GM18505 (cell line): ENCODE results near the gene CGRRF1.

Source experiments
- ATAC-seq: cut with Tn5 transposase; IDR thresholded peaks from one replicate; pipeline ENCODE4 v1.9.1; 2021; ENCODE audit not compliant: unreplicated experiment
- POLR2A ChIP-seq: IDR thresholded peaks from 4 replicates; pipeline ENCODE4 v1.6.1; 2011; ENCODE audit warnings: borderline replicate concordance; ENCODE audit not compliant: insufficient read depth, insufficient read length; ENCODE audit errors: extremely low read depth

CGRRF1 gene, protein sequence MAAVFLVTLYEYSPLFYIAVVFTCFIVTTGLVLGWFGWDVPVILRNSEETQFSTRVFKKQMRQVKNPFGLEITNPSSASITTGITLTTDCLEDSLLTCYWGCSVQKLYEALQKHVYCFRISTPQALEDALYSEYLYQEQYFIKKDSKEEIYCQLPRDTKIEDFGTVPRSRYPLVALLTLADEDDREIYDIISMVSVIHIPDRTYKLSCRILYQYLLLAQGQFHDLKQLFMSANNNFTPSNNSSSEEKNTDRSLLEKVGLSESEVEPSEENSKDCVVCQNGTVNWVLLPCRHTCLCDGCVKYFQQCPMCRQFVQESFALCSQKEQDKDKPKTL

DNA sequence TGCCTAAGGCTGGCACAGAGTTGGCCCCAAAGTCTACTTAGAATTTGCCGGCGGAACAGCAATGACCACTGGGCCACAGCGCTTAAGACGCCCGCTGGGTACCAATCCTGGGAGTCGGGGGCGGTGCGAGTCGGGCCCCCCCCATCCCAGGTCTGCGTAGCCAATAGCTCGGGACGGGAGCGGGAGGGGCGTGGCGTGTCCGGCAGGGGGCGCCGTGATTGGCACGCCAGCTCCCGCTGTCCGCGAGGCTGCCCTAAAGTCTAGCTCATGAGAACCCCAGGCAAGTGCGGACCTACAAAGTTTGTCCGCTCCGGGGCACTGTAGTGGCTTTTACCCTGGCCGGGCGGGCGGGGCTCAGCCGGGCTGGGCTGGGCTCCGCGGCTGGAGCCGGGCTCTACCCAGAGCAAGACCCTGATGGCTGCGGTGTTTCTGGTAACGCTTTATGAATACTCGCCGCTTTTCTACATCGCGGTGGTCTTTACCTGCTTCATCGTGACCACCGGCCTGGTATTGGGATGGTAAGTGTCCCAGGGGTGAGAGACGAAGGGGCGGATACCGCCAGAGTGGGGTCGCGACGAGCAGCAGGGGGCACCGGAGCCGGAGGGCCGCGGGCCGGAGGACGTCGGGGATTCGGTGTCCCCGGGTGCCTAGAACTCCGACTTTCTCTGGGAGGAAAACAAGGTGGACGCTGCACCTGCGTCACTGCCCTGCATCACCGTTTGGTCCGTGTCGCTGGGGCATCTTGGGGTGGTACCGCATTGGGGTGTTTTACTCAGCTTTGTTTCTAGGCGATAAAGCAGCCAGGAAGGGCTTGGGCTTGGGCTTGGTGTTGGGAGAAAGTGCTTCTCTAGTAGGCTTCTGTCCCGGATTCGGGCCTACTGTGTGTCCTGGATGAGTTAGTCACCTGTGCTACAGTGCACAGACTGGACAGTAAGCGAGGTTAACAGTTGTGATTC lies at the start of gene CGRRF1:
Gene CGRRF1, plus strand, starts transcription at position 361 of the 956 bp plus-strand sequence. Its CDS starts 54 bp downstream, at position 415.
- ATAC-seq: peak; percentile 92
- TF ChIP-seq POLR2A: peak; percentile 88

DNA sequence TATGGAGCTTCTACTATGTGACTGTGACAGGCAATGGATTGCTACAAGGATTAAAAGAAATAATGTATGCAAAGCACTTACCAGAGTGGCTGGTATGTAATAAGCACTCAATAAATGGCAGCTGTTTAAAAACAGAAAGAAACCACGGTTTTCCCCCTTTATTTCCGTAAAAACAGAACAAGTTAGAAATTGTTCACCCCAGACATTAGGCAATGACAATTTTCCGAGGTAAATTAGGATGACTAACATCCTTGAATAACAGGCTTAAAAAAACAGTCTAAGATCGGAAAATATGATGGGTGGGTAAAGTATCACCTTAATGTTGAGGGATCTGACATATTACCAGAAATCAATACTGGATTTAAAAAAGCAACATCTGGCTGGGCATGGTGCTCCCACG lies 47.7 kb upstream of the CGRRF1 start:
- TF ChIP-seq POLR2A: no peak
- ATAC-seq: no peak

DNA sequence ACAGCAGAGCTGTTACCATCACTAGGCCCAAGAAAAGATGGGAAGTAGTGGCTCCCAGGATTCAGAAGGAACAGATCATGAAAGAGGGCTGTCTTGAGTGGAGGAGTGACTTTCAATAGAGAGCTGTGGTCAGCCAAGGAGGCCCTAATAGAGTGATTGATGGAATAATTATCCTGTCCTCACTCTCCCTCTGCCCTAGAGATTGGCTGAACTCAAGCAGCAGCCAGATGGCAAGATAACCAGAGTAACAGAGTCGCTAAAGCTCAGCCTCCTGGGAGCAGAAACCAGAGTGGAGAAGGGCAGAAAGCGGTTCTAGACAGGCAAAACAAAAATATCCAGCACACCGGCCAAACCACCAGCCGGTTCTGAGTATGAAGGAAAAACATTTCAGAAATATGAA lies 44.1 kb upstream of the CGRRF1 start:
- no peak for TF ChIP-seq POLR2A
- ATAC-seq: no peak

DNA sequence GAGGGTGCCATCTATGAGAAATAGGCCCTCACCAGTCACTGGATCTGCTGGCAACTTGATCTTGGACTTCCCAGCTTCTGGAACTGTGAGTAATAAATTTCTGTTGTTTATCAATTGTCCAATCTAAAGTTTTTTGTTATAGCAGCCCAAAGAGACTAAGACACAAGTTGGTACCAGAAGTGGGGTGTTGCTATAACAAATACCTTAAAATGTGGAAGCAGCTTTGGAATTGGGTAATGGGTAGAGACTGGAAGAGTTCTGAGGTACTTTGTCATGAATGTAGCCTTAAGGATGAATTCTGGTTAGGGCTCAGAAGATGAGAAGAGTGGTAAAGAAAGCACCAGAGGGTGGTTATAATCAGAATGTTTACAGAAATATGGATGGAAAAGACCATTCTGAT lies 42.4 kb upstream of the CGRRF1 start:
- ATAC-seq: no peak
- TF ChIP-seq POLR2A: no peak

DNA sequence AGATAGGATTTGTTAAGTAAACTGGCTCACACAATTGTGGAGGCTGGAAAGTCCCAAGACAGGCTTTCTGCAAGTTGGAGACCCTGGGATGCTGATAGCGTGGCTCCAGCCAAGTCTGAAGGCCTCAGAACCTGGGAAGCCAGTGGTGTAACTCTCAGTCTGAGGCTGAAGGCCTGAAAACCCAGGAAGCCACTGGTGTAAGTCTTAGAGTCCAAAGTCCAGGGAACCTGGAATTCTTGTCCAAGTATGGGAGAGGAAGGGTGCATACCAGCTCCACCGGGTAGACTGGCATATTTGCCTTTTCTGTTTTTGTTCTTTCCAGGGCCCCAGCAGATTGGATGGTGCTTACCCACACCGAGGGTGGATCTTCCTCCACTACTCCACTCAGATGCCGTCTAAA lies 39.0 kb upstream of the CGRRF1 start:
- TF ChIP-seq POLR2A: no peak
- ATAC-seq: no peak

DNA sequence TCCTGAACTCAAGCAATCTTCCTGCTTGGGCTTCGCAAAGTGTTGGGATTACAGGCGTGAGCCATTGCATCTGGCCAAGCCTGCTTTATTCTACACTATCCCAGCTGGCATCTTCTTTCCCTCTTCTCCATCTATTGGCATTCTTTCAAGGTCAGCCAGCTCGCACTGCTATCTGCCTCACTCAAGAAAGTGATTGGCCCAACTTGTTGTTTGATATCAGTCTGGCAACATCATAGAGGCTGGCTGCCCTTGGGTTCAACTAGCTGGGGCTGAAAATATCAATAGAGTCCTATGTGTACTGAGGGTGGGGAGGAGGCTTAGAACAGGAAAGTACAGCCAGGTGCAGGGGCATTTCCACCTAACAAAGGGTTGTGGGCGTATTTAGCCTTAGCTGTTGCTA lies 38.1 kb upstream of the CGRRF1 start:
- no peak for ATAC-seq
- no peak for TF ChIP-seq POLR2A

DNA sequence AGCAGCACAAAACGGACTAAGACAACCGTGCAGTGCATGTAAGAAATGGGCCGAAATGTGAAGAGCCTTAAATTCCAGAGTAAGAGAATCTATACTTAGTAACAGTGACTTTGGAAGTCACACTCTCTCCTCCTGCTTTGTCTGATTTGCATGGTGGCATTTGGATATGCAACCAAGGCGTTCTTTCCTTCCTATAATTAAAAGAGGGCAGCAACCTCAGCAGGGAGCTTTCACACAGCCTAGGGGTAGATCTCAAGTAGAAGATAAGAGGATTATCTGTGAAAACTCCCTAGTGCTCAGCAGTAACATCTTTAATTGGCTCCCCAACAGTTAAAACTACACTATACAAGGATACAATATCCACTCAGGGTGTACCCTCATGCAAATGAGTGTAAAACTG lies 37.4 kb upstream of the CGRRF1 start:
- no peak for ATAC-seq
- TF ChIP-seq POLR2A: no peak

DNA sequence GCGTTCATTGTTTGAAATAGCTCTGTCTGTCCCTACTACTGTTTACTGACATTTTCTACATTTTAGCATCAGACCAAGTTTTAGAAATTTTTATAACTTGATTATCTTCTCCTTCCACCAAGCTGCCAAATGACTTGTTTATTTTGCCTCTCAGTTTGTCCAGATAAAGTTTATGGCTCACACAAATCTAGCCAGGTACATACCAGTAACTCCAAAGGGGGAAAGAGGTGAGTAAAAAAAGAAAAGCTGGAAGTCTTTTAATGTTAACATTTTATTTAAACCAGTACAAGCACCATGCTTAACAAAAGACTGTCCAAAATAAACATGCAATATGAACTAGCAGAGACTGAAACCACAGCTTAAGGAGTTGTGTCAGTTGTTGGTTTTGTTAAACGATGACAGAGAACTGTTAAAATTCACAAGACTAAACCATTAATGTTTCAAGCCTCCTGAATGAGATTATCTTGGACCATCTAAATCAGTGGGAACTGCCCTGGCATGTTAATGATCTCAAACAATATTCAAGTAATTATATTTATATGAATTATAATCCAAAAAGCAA lies 35.4 kb upstream of the CGRRF1 start:
- ATAC-seq: no peak
- TF ChIP-seq POLR2A: no peak

DNA sequence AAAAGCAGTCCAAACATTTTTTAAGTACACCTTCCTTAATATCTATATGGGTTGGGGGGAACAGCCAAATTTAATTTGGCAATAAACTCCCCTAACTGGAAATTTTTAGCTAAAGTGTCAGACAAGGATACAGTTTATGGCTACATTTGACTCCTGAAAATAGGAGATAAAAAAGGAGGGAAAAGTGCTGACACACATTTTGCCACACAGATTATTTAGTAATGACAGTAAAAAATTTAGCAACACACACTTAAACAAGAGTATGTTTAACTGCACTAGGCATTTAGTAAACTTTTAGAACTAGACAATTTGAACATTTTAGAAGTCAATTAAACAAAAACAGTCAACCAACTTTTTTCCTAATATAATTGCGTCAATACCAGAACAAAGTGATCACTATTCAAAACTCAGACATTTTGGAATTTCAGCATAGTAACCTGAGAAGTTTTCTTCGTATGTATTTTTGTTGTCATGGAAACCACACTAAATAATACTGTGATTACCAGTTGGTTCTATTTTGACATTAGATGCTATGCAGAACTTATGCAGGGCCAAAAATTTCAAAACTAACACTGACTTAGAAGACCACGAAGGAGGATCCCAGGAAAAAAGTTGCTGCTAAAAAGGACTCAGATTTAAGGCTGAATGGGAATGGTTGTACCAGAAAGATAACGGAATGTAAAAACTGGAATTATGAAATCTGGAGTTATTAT lies 34.4 kb upstream of the CGRRF1 start:
- no peak for TF ChIP-seq POLR2A
- ATAC-seq: no peak

DNA sequence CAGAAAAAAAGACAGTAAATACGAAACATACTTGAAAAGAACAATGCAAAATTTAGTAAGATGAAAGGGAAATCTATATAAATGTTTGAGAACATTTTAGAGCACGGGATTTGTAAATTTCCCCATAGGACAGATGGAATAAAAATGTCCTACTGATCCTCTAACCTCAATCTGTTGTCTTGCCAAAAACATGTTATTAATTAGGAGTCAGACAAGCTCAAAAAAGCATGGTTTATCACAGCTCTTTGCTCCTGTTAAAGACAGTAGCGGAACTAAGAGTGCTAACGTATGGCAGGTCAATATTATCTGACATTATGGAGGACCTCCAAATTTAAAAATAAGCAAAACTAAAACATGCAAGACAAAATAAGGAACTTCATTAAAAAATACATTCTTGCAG lies 33.8 kb upstream of the CGRRF1 start:
- TF ChIP-seq POLR2A: no peak

DNA sequence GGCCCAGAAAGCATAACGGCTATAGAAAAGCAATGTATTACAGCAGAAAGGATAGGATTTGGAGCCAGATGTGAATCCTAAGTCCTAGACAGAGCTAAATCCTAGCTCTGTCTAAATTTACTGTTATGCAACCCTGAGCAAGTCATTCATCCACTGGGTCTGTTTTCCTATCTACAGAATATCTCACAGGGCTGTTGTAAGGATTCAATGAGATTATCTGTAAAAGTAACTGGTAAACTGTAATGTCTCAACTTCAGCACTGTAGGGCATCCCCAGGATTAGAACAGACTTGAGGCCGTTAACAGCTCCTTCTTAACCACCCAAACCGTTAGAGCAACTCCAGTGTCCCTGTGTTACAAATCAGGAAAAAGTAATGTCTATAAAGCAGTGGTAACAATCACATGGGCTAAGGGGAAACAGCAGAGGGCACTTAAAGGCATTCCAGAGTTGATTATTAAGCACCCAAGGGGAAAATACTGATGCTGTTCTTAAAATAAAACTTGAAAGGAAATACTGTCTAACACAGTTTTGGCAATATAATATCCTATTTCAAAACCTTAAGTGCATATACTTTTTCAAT lies 31.0 kb upstream of the CGRRF1 start:
- TF ChIP-seq POLR2A: no peak
- ATAC-seq: no peak

More for the DNA sequence above, 33.8 kb upstream of the CGRRF1 start:
- ATAC-seq: no peak

DNA sequence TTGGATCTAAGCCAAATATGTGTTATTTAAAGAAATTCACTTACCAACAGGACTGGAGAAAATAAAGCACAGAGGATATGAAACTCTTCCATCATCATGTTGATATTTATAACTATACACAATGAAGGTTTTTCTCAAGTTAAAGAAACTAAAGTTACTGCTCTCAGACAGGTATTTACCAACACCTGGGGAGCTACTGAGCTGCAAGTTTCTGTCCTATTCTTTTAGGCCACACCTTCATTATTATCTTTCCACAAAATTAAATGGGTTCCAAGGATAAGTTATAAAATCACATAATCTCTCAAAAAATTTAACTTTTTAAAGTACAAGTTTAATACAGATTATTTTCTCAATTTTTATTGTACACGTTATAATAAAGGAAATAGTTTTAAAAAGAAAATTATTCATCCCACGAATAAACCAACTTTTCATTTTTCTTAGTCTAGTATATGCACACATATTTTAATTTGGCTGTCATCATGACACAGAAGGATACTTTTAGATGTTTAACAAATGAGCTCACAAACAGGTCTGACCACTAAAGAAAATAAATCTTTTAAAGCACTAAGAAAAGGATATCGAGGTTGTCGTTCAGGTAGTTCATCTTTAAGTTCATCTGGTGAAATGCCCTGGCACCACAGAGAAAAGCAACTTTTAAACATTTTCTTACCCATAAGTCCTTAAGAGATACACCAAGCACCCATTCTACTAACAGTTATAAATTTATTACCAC lies 28.7 kb upstream of the CGRRF1 start:
- TF ChIP-seq POLR2A: no peak
- no peak for ATAC-seq
